ENCODE results near the gene BMP4. TPM values are rescaled to one million over a fixed set of nuclear protein-coding genes. Genes with fewer than 3 reads are reported as not detected.

Gene BMP4
- total and polyA plus RNA-seq, 2 of the 13 experiments (the other 11 are each of a cell fraction or from before 2014, with no cell fraction given): 56.4 to 169 TPM

GRCh38 chr14:53946071-53946403, 10.6 kb downstream of the BMP4 start:
- in situ Hi-C loops (cut with HindIII; ENCODE audit: extremely low pct_ligation_motif_present, low pct_unique_long_range_greater_than_20kb): loop anchor here (10.0 kb wide), 1 partner anchor 331 kb away; no protein-coding TSS in a partner anchor

GRCh38 chr14:53943751-53944083, 12.9 kb downstream of the BMP4 start:
- ChIA-PET POLR2A (interaction anchor here (0.6 to 3.6 kb wide), 11 partner anchors 11 to 504 kb away, joined by 3 to 78 read pairs (median 4); partner anchors contain the start of gene BMP4), CTCF (ENCODE audit: low intra/inter-chr PET ratio, low total read pairs) (no interaction called here)
- H3K9ac ChIP-seq (ENCODE audit: insufficient read depth, low read depth, low read length): peak overlapping the region; percentile 11
- FAIRE-seq (no peak), ATAC-seq (peak; percentile 25), DNase-seq (ENCODE audit: low spot score) (no peak)
- no TSS peak for BruUV-seq (replicated peaks)
- H3K27ac ChIP-seq (ENCODE audit: extremely low read length, insufficient read depth, low read length): peak overlapping the region; percentile 75
- 11% methylated on average over 2 of the region's 2 CpGs for WGBS (ENCODE audit: low lambda C conversion rate)
- no peak overlapping the region for H2AFZ ChIP-seq (ENCODE audit: low read length)
- no peaks in the 10 kb centered on the region for H4K20me1 ChIP-seq (ENCODE audit: insufficient read depth, low read length)
- no peaks in the 10 kb centered on the region for H3K79me2 ChIP-seq (ENCODE audit: insufficient read depth, low read length)
- H3K4me2 ChIP-seq (ENCODE audit: low read depth, low read length): peak overlapping the region; percentile 70
- in situ Hi-C loops (cut with HindIII; ENCODE audit: extremely low pct_ligation_motif_present, low pct_unique_long_range_greater_than_20kb) (loop anchor here (10.0 kb wide), 1 partner anchor 329 kb away; no protein-coding TSS in a partner anchor), intact Hi-C loops (cut with micrococcal nuclease; ENCODE audit: unreplicated experiment) (loop anchor here (1.0 to 10.0 kb wide), 3 partner anchors 59 to 509 kb away; no protein-coding TSS in a partner anchor)
- no peaks in the 10 kb centered on the region for H3K27me3 ChIP-seq (ENCODE audit: control insufficient read depth in 1 of 2, insufficient read depth in 2 of 2, low read length in 2 of 2)
- H3K36me3 ChIP-seq (replicated peaks in 1 of 2; ENCODE audit: control insufficient read depth in 1 of 2, insufficient read depth in 2 of 2, low read length in 2 of 2): no peaks in the 10 kb centered on the region; a peak in 1 of 5 replicates
- peaks cover 56% of the 10 kb centered on the region for H3K4me1 ChIP-seq (ENCODE audit: insufficient read depth, low read length)
- H3K9me3 ChIP-seq (ENCODE audit: low read length): no peaks in the 10 kb centered on the region
- H3K4me3 ChIP-seq (replicated peaks in 1 of 3; ENCODE audit: insufficient read depth in 1 of 3, low read depth in 2 of 3, low read length in 3 of 3): no peak overlapping the region
- TF ChIP-seq ZKSCAN8 (CRISPR knock-in tag; IDR thresholded peaks at IDR 0.05; ENCODE audit: borderline replicate concordance): peak; percentile 6; the same call in 1 of the 2 replicates
- TF ChIP-seq ZNF614 (CRISPR knock-in tag; IDR thresholded peaks at IDR 0.05; ENCODE audit: borderline replicate concordance): 0 out of 2 replicates have a peak, but pooled peaks have one; percentile 32
- TF ChIP-seq SP140L (CRISPR knock-in tag; IDR thresholded peaks at IDR 0.05; ENCODE audit: borderline replicate concordance): no peak
- no peak for TF ChIP-seq MATR3 (CRISPR knock-in tag; IDR thresholded peaks at IDR 0.05)
- TF ChIP-seq SNAPC2 (CRISPR knock-in tag; IDR thresholded peaks at IDR 0.05): 0 out of 2 replicates have a peak, but pooled peaks have one; percentile 1
- TF ChIP-seq AGO2 (optimal IDR thresholded peaks at IDR 0.05; ENCODE audit: low read depth, low read length): no peak
- no peak for TF ChIP-seq MTF1 (CRISPR knock-in tag; IDR thresholded peaks at IDR 0.05)
- TF ChIP-seq ZNF331 (CRISPR knock-in tag; IDR thresholded peaks at IDR 0.05): peak; percentile 38; the same call in 1 of the 2 replicates
- 0 out of 2 replicates have a peak, but pooled peaks have one; percentile 2 for TF ChIP-seq ATF2 (CRISPR knock-in tag; IDR thresholded peaks at IDR 0.05)
- TF ChIP-seq ZFP91 (CRISPR knock-in tag; IDR thresholded peaks at IDR 0.05; ENCODE audit: borderline replicate concordance): no peak
- no peak for TF ChIP-seq KLF13 (CRISPR knock-in tag; IDR thresholded peaks at IDR 0.05)

More at GRCh38 chr14:53946071-53946403, 10.6 kb downstream of the BMP4 start:
- intact Hi-C loops (cut with micrococcal nuclease; ENCODE audit: unreplicated experiment): loop anchor here (10.0 kb wide), 2 partner anchors 61 to 511 kb away; no protein-coding TSS in a partner anchor
- Histone ChIP-seq H3K27me3 (ENCODE audit: control insufficient read depth in 1 of 2, insufficient read depth in 2 of 2, low read length in 2 of 2) (no peaks in the 10 kb centered on the region), H3K4me1 (ENCODE audit: insufficient read depth, low read length) (peaks cover 71% of the 10 kb centered on the region), H2AFZ (ENCODE audit: low read length) (no peak overlapping the region), H4K20me1 (ENCODE audit: insufficient read depth, low read length) (peaks cover 13% of the 10 kb centered on the region; the same call in 1 of the 2 replicates), H3K36me3 (replicated peaks in 1 of 2; ENCODE audit: control insufficient read depth in 1 of 2, insufficient read depth in 2 of 2, low read length in 2 of 2) (peaks cover 10 to 16% of the 10 kb centered on the region in 2 experiments), H3K9me3 (ENCODE audit: low read length) (no peaks in the 10 kb centered on the region), H3K9ac (ENCODE audit: insufficient read depth, low read depth, low read length) (no peak overlapping the region), H3K4me3 (replicated peaks in 1 of 3; ENCODE audit: insufficient read depth in 1 of 3, low read depth in 2 of 3, low read length in 3 of 3) (no peak overlapping the region), H3K27ac (ENCODE audit: extremely low read length, insufficient read depth, low read length) (no peak overlapping the region), H3K79me2 (ENCODE audit: insufficient read depth, low read length) (peaks cover 7% of the 10 kb centered on the region), H3K4me2 (ENCODE audit: low read depth, low read length) (no peak overlapping the region)
- WGBS (ENCODE audit: low lambda C conversion rate): 95% methylated on average over 11 of the region's 14 CpGs
- DNase-seq (ENCODE audit: low spot score) (no peak), ATAC-seq (no peak), FAIRE-seq (no peak)
- ChIA-PET POLR2A (no interaction called here), CTCF (ENCODE audit: low intra/inter-chr PET ratio, low total read pairs) (no interaction called here)
- TF ChIP-seq MXD3 (CRISPR knock-in tag; IDR thresholded peaks at IDR 0.05) (no peak), FIP1L1 (IDR thresholded peaks at IDR 0.05; ENCODE audit: borderline replicate concordance, insufficient read depth, low read depth, low read length) (no peak), KLF13 (CRISPR knock-in tag; IDR thresholded peaks at IDR 0.05) (no peak), BORCS8-MEF2B (CRISPR knock-in tag; IDR thresholded peaks at IDR 0.05) (no peak), NCOA5 (CRISPR knock-in tag; IDR thresholded peaks at IDR 0.05) (no peak), HMGA1 (CRISPR knock-in tag; conservative IDR thresholded peaks at IDR 0.05) (no peak), SP4 (CRISPR knock-in tag; IDR thresholded peaks at IDR 0.05) (no peak)
- no TSS peak for BruUV-seq (replicated peaks)

Data from HepG2 (cell line).